Activated naive CD8-positive, alpha-beta T cell treated with anti-CD3 and anti-CD28 coated beads, Interleukin-2, amount 50 U/mL, for 24 hours (primary cell): ENCODE data around the gene MALT1.
A peak's percentile ranks its signal among the peaks of the same experiment; 100 is the strongest.

Experiments used
- ATAC-seq: fragments of 150-1000 bp; cut with Tn5 transposase; one replicate; pipeline ENCODE4 v1.10.0; 2021
- DNase-seq: peaks from one replicate; pipeline ENCODE4 v3.0.0; 2021
- H3K27ac Mint-ChIP-seq: one replicate; pipeline ENCODE4 v1.8.0; 2021; ENCODE audit warnings: mild to moderate bottlenecking, mixed read lengths
- H3K27me3 Mint-ChIP-seq: one replicate; pipeline ENCODE4 v1.8.0; 2021; ENCODE audit warnings: mixed read lengths
- H3K36me3 Mint-ChIP-seq: one replicate; pipeline ENCODE4 v1.8.0; 2021; ENCODE audit warnings: low read depth, mixed read lengths
- H3K4me1 Mint-ChIP-seq: one replicate; pipeline ENCODE4 v1.8.0; 2021; ENCODE audit warnings: mixed read lengths
- H3K4me3 Mint-ChIP-seq: one replicate; pipeline ENCODE4 v1.8.0; 2021; ENCODE audit warnings: mild to moderate bottlenecking, moderate library complexity, mixed read lengths
- H3K9me3 Mint-ChIP-seq: one replicate; pipeline ENCODE4 v1.8.0; 2021; ENCODE audit warnings: mixed read lengths

The MALT1 gene

DNA sequence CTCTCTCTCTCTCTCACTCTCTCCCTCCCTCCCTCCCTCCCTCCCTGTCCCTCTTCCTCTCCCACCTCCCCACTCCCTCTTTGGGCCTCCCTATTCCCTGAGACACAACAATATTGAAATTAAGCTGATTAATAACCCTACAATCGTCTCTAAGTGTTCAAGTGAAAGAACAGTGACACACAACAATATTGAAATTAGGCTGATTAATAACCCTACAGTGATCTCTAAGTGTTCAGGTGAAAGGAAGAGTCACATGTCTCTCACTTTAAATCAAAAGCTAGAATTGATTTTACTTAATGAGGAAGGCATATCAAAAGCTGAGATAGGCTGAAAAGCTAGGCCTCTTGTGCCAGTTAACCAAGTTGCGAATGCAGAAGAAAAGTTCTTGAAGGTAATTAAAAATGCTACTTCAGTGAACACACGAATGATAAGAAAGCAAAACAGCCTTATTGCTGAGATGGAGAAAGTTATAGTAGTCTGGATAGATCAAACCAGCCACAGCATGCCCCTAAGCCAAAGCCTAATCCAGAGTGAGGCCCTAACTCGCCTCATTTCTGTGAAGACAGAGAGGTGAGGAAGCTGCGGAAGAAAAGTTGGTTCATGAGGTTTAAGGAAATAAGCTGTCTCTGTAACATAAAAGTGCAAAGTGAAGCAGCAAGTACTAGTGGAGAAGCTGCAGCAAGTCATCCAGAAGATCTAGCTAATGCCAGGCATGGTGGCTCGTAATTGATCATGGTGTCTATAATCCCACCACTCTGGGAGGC lies 21.3 kb downstream of the MALT1 start:
- no peaks in the 10 kb centered on the region for H3K27me3 Mint-ChIP-seq
- H3K27ac Mint-ChIP-seq, result peak overlapping the region; percentile 73
- H3K4me1 Mint-ChIP-seq, result peaks cover 92% of the 10 kb centered on the region
- ATAC-seq (no peak), DNase-seq (no peak)
- H3K36me3 Mint-ChIP-seq, result peaks cover 54% of the 10 kb centered on the region
- no peak overlapping the region for H3K4me3 Mint-ChIP-seq
- peaks cover 9% of the 10 kb centered on the region for H3K9me3 Mint-ChIP-seq

DNA sequence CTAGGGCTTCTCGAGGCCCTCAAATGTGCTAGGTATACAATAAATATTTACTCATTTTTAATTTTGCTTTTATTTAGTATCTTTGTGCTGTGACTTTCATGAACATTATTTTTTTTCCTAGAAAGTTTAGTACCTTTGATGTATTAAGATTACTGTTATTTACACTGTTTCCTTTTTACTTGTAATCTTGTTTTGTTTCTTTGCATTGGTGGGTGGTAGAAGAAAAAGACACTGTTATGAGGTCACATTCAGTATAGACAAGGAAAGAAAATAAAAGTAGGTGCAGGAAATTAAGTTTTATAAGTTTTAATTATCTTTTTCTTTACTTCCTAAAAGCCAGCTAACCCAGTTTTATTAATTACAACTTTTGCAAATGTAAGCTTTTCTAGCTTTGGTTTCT lies 23.0 kb downstream of the MALT1 start:
- DNase-seq (no peak), ATAC-seq (no peak)
- H3K36me3 Mint-ChIP-seq, result peaks cover 52% of the 10 kb centered on the region
- peaks cover 82% of the 10 kb centered on the region for H3K4me1 Mint-ChIP-seq
- H3K27ac Mint-ChIP-seq, result peak overlapping the region; percentile 10
- H3K4me3 Mint-ChIP-seq, result no peak overlapping the region
- peaks cover 9% of the 10 kb centered on the region for H3K9me3 Mint-ChIP-seq
- H3K27me3 Mint-ChIP-seq, result no peaks in the 10 kb centered on the region

DNA sequence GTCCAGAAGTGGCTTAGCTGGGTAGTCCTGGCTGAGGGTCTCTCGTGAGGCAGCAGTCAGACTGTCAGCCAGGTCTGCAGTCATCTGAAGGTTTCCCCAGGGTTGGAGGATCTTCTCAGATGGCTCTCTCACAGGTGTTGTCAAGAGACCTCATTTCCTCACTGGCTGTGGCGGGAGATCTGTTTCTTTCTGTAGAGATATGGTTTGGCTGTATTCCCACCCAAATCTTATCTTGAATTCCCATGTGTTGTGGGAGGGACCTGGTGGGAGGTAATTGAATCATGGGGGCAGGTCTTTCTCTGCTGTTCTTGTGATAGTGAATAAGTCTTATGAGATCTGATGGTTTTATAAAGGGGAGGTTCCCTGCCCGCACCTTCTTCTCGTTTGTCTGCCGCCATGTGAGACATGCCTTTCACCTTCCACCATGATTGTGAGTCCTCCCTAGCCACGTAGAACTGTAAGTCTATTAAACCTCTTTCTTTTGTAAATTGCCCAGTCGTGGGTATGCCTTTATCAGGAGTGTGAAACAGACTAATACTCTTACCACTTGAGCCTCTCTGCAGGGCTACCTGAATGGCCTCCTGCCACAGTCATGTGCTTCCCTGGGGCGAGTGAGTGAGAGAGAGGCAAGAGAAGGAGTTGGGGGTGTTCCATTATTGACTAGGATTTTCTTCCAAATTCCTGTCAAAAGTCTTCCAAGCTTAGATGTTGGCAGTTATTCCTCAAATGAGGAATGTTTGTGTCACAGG lies 23.6 kb downstream of the MALT1 start:
- H3K4me1 Mint-ChIP-seq, result peaks cover 75% of the 10 kb centered on the region
- peak overlapping the region; percentile 84 for H3K27ac Mint-ChIP-seq

DNA sequence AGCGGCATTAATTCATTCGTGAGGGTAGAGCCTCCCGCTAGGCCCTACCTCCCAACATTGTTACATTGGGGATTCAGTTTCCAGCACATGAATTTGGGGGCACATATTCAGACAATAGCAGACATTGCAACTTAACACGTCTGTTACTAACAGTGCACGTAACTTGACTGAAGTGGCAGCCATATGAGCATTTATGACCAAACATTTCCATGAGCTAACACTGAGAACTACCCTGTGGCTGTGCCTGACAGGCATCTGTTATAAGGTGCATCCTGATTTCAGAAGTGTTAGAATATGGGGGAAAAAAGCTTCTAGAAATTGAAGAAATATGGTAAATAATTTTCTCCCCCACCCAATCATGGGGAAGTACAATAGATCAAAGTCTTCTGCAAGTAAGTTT lies 24.5 kb downstream of the MALT1 start:
- Mint-ChIP-seq H3K9me3 (no peaks in the 10 kb centered on the region), H3K36me3 (peaks cover 37% of the 10 kb centered on the region), H3K27ac (peak overlapping the region; percentile 84), H3K4me1 (peaks cover 68% of the 10 kb centered on the region), H3K27me3 (no peaks in the 10 kb centered on the region), H3K4me3 (peak overlapping the region; percentile 63)
- ATAC-seq (peak; percentile 93), DNase-seq (no peak)

More for the DNA sequence above, 23.6 kb downstream of the MALT1 start:
- ATAC-seq, result no peak
- Mint-ChIP-seq H3K36me3 (peaks cover 46% of the 10 kb centered on the region), H3K9me3 (peaks cover 4% of the 10 kb centered on the region), H3K4me3 (no peak overlapping the region), H3K27me3 (no peaks in the 10 kb centered on the region)
- no peak for DNase-seq

DNA sequence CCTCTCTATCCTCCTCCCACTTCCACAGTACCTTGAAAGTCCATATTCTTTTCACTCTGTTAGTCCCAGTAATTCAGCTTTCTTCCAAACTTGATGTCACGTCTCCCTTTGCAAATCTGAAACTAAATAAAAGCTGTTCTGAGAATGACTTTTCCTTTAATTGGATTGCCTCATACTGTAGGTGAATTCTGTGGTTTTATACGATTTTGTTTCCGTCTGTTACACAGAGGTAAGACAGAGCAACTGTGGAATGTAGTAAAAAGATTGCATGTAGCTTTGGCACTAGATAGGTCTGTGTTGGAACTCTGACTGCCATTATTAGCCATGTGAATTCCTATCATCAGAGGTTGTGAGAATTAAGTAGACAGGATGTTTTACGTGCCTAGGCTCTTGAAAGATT lies 25.9 kb downstream of the MALT1 start:
- Mint-ChIP-seq H3K4me1 (peaks cover 64% of the 10 kb centered on the region), H3K36me3 (peaks cover 42% of the 10 kb centered on the region), H3K27ac (peak overlapping the region; percentile 87), H3K27me3 (no peaks in the 10 kb centered on the region), H3K9me3 (no peaks in the 10 kb centered on the region), H3K4me3 (peak overlapping the region; percentile 63)
- ATAC-seq (peak; percentile 69), DNase-seq (no peak)

DNA sequence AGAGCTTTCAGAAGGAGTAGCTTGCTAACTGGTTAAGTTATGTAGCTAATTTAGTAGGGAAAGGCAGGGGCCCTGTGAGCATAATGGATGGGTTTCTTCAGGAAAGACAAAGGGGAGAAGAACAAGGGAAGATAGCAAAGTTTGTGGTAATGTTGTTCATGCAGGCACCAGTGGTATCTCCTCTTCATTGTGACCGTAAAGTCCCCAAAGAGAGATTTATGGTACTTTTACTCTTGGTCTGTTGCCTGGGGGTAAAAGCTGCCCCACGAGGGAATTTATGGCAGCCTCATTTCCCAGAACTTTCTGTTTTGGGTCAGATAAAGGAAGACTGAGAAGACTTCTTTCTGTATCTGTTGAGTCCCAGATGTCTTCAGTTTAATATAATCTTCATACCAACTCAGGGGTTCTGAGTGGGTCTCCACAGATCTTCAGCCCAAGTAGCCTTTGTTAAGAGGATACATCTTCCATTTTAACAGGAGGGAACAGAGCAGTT lies 27.5 kb downstream of the MALT1 start:
- no peak for ATAC-seq
- Mint-ChIP-seq H3K4me3 (no peak overlapping the region), H3K27me3 (no peaks in the 10 kb centered on the region), H3K36me3 (peaks cover 57% of the 10 kb centered on the region), H3K27ac (no peak overlapping the region), H3K4me1 (peaks cover 56% of the 10 kb centered on the region), H3K9me3 (no peaks in the 10 kb centered on the region)
- no peak for DNase-seq

DNA sequence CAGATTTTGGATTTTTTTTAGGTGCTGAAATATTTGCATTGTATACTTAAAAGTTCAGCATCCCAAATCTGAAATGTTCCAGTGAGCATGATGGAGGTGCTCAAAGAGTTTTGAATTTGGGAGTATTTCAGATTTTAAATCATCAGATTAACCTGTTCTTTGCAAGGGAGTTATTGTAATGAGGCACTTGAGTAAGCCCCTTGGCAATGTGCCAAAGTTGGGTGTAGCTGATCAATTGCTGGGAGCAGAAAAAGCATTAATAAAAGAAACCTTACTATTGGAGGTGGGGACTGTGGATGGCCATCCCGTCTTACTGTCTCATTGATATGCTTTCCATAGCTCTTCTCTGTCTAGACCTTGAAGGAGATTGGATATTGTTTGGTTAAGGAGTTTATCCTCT lies 28.3 kb downstream of the MALT1 start:
- Mint-ChIP-seq H3K27me3 (no peaks in the 10 kb centered on the region), H3K27ac (no peak overlapping the region), H3K4me3 (no peak overlapping the region), H3K4me1 (peaks cover 49% of the 10 kb centered on the region), H3K9me3 (no peaks in the 10 kb centered on the region), H3K36me3 (peaks cover 61% of the 10 kb centered on the region)
- DNase-seq (no peak), ATAC-seq (no peak)

DNA sequence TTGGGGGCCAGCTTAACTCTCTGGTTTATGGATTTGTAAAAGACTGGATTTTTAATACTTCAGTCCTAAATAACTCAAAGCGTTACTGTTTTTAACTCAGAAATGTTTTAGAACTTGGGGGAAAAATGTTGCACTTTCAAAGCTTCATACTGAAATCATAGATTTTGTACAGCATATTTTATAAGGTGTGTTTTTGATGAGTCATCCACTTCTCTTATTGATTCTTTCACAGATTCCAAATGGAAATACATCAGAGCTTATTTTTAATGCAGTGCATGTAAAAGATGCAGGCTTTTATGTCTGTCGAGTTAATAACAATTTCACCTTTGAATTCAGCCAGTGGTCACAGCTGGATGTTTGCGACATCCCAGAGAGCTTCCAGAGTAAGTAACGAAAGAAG lies 28.9 kb downstream of the MALT1 start:
- Mint-ChIP-seq H3K36me3 (peaks cover 60% of the 10 kb centered on the region), H3K9me3 (no peaks in the 10 kb centered on the region), H3K27me3 (no peaks in the 10 kb centered on the region), H3K4me1 (peaks cover 42% of the 10 kb centered on the region), H3K27ac (no peak overlapping the region), H3K4me3 (no peak overlapping the region)
- ATAC-seq (no peak), DNase-seq (no peak)

DNA sequence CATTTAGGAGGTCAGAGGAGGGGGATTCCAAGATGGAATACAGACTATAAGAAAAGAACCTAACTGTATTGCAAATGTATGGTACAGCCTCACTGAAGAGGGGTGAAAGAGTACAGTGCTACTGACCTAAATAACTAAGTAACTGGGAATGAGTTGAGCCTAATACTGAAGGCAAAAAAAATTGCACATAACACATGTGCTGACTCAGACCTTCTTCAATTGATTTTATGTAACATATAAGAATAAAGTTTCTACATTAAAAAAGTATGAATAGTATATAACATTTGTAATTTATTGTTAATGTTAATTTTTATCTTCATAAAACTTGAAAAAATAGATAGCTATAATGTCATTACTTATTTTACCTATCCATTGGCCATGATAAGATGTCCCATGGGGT lies 41.7 kb downstream of the MALT1 start:
- H3K4me1 Mint-ChIP-seq, result peaks cover 42% of the 10 kb centered on the region
- no peak overlapping the region for H3K4me3 Mint-ChIP-seq
- H3K27me3 Mint-ChIP-seq, result no peaks in the 10 kb centered on the region
- no peak overlapping the region for H3K27ac Mint-ChIP-seq
- ATAC-seq (no peak), DNase-seq (no peak)
- no peaks in the 10 kb centered on the region for H3K9me3 Mint-ChIP-seq
- H3K36me3 Mint-ChIP-seq, result peaks cover 43% of the 10 kb centered on the region

DNA sequence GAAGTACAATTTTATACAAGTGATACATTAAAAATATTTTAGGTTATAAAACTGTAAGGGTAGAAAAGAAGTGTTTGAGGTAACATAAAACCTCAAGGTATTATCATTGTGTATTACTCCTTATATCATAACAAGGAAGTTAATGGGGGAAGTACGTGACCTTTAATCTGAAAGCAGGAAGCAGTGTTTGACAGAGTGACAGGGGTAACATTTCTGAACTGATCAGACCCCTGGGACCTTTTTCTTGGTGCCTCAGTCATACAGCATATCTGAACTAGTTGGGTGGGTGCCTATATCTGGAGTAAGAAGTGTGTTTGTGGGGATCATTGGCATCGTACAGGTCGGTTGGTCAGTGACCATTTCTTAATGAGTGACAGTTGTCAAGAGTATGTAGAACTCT lies 43.0 kb downstream of the MALT1 start:
- peak overlapping the region; percentile 89 for H3K27ac Mint-ChIP-seq
- H3K9me3 Mint-ChIP-seq, result no peaks in the 10 kb centered on the region
- peaks cover 36% of the 10 kb centered on the region for H3K36me3 Mint-ChIP-seq
- H3K4me1 Mint-ChIP-seq, result peaks cover 44% of the 10 kb centered on the region
- H3K4me3 Mint-ChIP-seq, result peak overlapping the region; percentile 44
- DNase-seq (no peak), ATAC-seq (peak; percentile 87)
- no peaks in the 10 kb centered on the region for H3K27me3 Mint-ChIP-seq

DNA sequence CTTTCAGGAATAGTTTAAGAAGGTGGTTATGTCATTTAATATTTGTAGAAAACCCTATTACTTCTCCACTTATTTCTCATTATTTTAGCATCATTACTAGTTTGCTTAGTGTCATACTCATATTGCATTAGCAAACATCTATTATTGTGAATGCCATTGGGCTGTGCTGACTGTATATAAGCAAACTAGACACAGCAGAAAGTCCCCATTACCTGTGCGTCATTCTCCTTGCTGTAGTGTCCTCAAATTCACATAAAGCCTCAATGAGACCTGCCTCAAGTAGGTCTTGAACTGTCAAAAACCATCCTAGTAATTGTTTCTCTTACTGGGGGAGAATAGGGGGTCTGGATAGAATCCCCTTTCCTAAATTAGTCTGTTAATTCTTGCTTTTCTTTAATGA lies 43.6 kb downstream of the MALT1 start:
- ATAC-seq, result peak; percentile 18
- Mint-ChIP-seq H3K36me3 (peaks cover 30% of the 10 kb centered on the region), H3K4me3 (no peak overlapping the region)

DNA sequence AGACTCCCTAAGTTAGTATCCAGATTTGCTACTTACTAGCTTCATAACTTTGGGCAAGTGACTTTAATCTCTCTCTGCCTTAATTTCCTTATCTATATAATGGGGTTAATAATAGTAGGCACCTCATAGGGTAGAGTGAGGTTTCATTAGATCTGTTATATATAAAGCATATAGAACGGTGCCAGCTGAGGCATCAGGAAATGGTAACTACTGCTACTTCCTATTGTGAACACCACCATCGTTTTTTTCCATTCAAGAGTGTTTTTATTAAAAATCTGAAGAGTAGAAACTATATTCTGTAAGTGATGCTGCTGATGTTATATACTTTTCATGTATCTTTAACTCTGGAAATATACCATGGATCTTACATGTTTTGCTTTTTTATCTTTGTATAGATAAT lies 44.3 kb downstream of the MALT1 start:
- Mint-ChIP-seq H3K27ac (peak overlapping the region; percentile 77), H3K9me3 (no peaks in the 10 kb centered on the region), H3K36me3 (peaks cover 34% of the 10 kb centered on the region), H3K4me1 (peaks cover 44% of the 10 kb centered on the region), H3K27me3 (no peaks in the 10 kb centered on the region), H3K4me3 (peak overlapping the region; percentile 27)
- DNase-seq (no peak), ATAC-seq (no peak)

More for the DNA sequence above, 43.6 kb downstream of the MALT1 start:
- peaks cover 44% of the 10 kb centered on the region for H3K4me1 Mint-ChIP-seq
- no peaks in the 10 kb centered on the region for H3K27me3 Mint-ChIP-seq
- peak overlapping the region; percentile 89 for H3K27ac Mint-ChIP-seq
- no peaks in the 10 kb centered on the region for H3K9me3 Mint-ChIP-seq
- DNase-seq, result no peak

DNA sequence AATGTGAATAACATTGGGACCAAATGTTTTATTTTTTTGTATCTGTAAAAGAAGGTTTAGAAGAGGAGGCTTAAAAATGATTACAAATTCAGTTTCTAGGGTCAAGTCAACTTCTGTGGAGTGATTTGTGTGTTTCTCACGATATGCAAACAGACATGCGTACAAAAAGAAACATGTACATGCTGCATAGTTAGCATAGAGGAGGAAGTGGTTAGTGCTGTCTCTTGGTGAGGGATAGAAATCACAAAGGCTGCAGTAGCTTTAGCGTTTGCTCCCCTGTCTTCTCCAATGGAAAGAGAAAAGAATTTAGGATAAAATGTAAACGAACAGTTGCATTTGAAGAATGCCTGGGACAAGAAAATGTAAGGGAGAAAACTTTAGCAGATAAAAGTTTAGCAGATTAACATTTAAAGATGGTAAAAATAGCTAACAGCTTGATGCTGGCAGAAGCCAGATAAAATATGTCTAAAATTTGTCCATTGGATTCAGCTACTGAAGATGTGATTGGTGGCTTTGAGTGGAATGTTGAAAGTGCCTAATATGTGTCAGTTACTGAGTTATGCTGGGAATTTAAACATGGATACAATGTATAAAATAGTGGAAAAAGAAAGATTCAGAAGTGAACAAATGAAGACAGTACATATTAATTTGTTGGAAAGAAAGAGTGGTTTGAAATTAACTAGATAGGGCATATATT lies 44.9 kb downstream of the MALT1 start:
- H3K9me3 Mint-ChIP-seq, result no peaks in the 10 kb centered on the region
- peak overlapping the region; percentile 27 for H3K4me3 Mint-ChIP-seq
- peak; percentile 61 for ATAC-seq
- H3K27ac Mint-ChIP-seq, result peak overlapping the region; percentile 77
- no peak for DNase-seq
- peaks cover 44% of the 10 kb centered on the region for H3K4me1 Mint-ChIP-seq
- H3K27me3 Mint-ChIP-seq, result no peaks in the 10 kb centered on the region
- peaks cover 32% of the 10 kb centered on the region for H3K36me3 Mint-ChIP-seq

DNA sequence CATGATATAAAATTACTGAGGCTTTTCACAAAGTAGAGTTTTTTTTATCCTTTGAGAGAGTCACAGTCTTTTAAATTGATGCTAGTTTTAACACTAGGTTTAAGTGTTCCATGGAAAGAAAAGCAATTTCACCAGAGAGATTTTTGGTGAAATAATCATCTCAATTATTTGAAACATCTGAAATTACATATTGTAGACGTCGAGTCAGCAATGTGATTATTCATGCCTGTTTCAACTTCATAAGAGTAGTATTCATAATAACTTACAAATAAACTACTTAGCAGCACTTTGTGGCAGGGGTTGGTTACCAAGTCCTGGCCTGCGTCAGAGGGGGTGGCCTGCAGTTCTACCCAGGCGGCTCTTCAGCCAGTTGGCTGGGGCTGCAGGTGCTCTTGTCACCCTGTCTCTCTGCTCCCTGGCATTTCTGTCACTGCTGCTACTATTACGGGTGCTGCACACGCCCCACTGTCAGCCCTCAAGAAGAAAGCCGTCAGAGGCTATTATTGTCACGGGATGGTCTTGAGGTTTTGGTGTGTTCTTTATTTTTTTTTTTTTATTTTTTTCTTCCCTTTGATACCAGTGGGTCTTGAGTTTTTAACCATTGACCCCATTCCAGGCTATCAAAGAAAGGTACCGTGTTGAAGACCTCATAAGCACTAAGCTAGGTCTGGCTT lies 50.4 kb downstream of the MALT1 start:
- Mint-ChIP-seq H3K4me1 (peaks cover 4% of the 10 kb centered on the region), H3K4me3 (no peak overlapping the region), H3K9me3 (no peaks in the 10 kb centered on the region), H3K27me3 (no peaks in the 10 kb centered on the region), H3K36me3 (peaks cover 29% of the 10 kb centered on the region), H3K27ac (no peak overlapping the region)
- ATAC-seq (no peak), DNase-seq (no peak)
